ENCODE results near the gene ZNF580.

ZNF580 gene

DNA sequence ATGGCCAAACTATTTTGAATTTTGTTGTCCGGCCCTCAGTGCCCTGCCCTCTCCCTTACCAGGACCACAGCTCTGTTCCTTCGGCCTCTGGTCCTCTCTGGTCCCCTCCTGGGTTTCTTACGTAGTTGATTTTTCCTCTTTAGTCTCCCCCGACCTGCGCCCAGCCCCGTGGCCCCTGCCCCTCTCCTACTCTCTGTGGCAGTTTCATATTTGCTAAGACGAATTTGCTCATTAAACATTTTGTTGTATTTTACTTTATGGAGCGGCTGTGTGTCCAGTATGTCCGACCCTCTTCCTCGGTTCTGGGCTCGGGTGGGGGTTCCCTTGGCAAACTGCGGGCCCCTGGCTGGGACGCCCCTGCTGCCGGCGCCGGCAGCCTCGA, 33.6 kb downstream of the ZNF580 start:
- Histone ChIP-seq H3K27ac (peak overlapping the region; percentile 98), H4K20me1 (peaks cover 94% of the 10 kb centered on the region)

DNA sequence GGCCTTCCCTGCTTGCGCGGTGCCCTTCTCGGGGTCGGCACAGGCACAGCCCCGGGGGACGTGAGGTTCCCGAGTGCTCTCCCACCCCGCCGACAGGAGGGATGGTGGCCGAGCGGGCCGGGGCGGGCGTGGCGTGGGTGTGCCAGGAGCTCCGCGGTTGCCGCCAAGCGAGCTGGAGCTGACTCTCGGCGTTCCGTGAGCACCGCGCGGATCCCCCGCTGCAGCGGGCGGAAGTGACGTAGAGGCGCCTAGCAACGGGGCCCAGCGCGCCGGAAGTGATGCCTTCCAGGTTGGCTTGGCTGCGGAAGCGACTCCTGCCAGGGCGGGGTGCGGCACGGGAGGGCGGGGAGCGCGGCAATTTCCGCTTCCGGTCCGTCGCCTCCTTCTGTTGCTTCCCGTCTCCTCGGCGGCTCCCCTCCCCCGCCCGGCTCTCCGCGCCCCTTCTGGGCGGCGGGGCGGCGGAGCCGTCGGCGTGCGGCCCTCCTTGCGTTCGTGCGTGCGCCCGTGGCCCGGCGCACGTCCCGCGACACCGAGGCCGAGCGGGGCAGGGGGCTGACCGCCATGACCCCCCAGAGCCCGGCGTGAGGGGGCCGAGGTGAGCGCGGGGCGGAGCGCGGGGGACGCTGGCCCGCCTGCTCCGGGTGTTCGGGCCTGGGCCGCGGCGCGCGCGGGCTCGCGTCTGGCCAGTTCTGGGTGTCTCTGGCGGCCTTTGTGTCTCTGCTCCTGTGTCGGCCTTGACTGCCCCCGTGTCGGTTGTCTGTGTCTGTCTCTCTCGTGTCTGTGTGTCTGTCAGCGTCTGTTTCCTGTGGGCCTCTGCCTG, 34.2 kb downstream of the ZNF580 start, which contains the start of gene EPN1:
TSS of gene EPN1 (plus strand) at position 386 of the 820 bp plus-strand sequence. CDS start 3,402 bp downstream, outside the sequence.
- H3K4me1 ChIP-seq: peaks cover 81% of the 10 kb centered on the region
- H4K20me1 ChIP-seq: peaks cover 94% of the 10 kb centered on the region
- no peak for TF ChIP-seq Cebpa-rat (IDR thresholded peaks at IDR 0.05)
- H3K4me3 ChIP-seq: peak within 1 kb of the TSS; percentile 98
- H3K27ac ChIP-seq: peak within 1 kb of the TSS; percentile 98
- H3K4me2 ChIP-seq: peak within 1 kb of the TSS; percentile 98
- H3K36me3 ChIP-seq: peaks cover 52% of the 10 kb centered on the region
- peak within 1 kb of the TSS; percentile 99 for H3K9ac ChIP-seq
- no peaks in the 10 kb centered on the region for H3K9me3 ChIP-seq
- no peaks in the 10 kb centered on the region for H3K27me3 ChIP-seq

More for the DNA sequence above, 33.6 kb downstream of the ZNF580 start:
- peak overlapping the region; percentile 99 for H3K9ac ChIP-seq
- peaks cover 52% of the 10 kb centered on the region for H3K36me3 ChIP-seq
- H3K4me2 ChIP-seq: peak overlapping the region; percentile 98
- H3K4me3 ChIP-seq: peak overlapping the region; percentile 98
- no peak for TF ChIP-seq Cebpa-rat (IDR thresholded peaks at IDR 0.05)
- H3K27me3 ChIP-seq: no peaks in the 10 kb centered on the region
- peaks cover 75% of the 10 kb centered on the region for H3K4me1 ChIP-seq
- no peaks in the 10 kb centered on the region for H3K9me3 ChIP-seq

- Histone ChIP-seq H3K27me3 (no peaks in the 10 kb centered on the region), H3K27ac (peak overlapping the region; percentile 98), H4K20me1 (peaks cover 94% of the 10 kb centered on the region)
Measured at GRCh38 chr19:55675661-55676354, 35.0 kb downstream of the ZNF580 start.

GRCh38 chr19:55676383-55676782, 35.6 kb downstream of the ZNF580 start:
- H3K4me2 ChIP-seq: peak overlapping the region; percentile 98

More at GRCh38 chr19:55675661-55676354, 35.0 kb downstream of the ZNF580 start:
- no peak for TF ChIP-seq Cebpa-rat (IDR thresholded peaks at IDR 0.05)
- Histone ChIP-seq H3K4me2 (peak overlapping the region; percentile 98), H3K4me3 (peak overlapping the region; percentile 98), H3K36me3 (peaks cover 52% of the 10 kb centered on the region), H3K9me3 (no peaks in the 10 kb centered on the region), H3K9ac (peak overlapping the region; percentile 99), H3K4me1 (peaks cover 81% of the 10 kb centered on the region)

GRCh38 chr19:55676889-55677505, 36.2 kb downstream of the ZNF580 start:
- Histone ChIP-seq H3K9me3 (no peaks in the 10 kb centered on the region), H3K4me3 (peak overlapping the region; percentile 98), H3K27ac (peak overlapping the region; percentile 98), H3K4me1 (peaks cover 75% of the 10 kb centered on the region), H3K27me3 (no peaks in the 10 kb centered on the region), H3K9ac (peak overlapping the region; percentile 99), H4K20me1 (peaks cover 94% of the 10 kb centered on the region), H3K4me2 (peak overlapping the region; percentile 98), H3K36me3 (peaks cover 54% of the 10 kb centered on the region)
- no peak for TF ChIP-seq Cebpa-rat (IDR thresholded peaks at IDR 0.05)

More at GRCh38 chr19:55676383-55676782, 35.6 kb downstream of the ZNF580 start:
- Histone ChIP-seq H3K36me3 (peaks cover 53% of the 10 kb centered on the region), H3K27ac (peak overlapping the region; percentile 98), H4K20me1 (peaks cover 94% of the 10 kb centered on the region), H3K4me1 (peaks cover 81% of the 10 kb centered on the region), H3K9me3 (no peaks in the 10 kb centered on the region), H3K9ac (peak overlapping the region; percentile 99), H3K27me3 (no peaks in the 10 kb centered on the region), H3K4me3 (peak overlapping the region; percentile 98)
- TF ChIP-seq Cebpa-rat (IDR thresholded peaks at IDR 0.05): no peak

DNA sequence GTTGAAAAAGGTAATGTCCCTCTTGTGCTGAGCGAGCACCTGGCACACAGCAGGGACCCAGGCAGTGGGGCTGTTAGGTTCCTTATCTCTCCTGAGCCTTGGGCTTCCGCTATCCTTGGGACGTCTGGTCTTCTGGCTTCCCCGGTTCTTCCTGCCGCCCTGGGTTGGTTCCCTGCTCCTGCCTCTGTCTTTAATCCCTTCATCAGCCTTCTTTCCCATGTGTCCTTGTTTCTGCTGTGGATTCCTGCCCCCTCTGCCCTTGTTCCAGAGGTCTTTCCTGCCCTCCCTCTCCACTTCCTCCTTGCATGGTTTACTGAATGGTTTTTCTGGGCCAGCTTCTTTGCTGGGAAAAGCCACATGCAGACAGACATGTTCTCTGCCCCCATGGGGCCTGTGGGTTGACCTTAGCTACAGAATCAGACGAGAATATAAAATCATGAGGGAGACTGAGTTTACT, 36.8 kb downstream of the ZNF580 start:
- H4K20me1 ChIP-seq: peaks cover 94% of the 10 kb centered on the region
- H3K4me2 ChIP-seq: peak overlapping the region; percentile 98
- H3K27ac ChIP-seq: peak overlapping the region; percentile 98
- peak overlapping the region; percentile 98 for H3K4me3 ChIP-seq
- peaks cover 69% of the 10 kb centered on the region for H3K4me1 ChIP-seq
- peaks cover 55% of the 10 kb centered on the region for H3K36me3 ChIP-seq
- H3K9ac ChIP-seq: peak overlapping the region; percentile 99
- H3K9me3 ChIP-seq: no peaks in the 10 kb centered on the region
- TF ChIP-seq Cebpa-rat (IDR thresholded peaks at IDR 0.05): no peak
- H3K27me3 ChIP-seq: no peaks in the 10 kb centered on the region

GRCh38 chr19:55678121-55678671, 37.4 kb downstream of the ZNF580 start:
- peak overlapping the region; percentile 98 for H3K4me2 ChIP-seq

DNA sequence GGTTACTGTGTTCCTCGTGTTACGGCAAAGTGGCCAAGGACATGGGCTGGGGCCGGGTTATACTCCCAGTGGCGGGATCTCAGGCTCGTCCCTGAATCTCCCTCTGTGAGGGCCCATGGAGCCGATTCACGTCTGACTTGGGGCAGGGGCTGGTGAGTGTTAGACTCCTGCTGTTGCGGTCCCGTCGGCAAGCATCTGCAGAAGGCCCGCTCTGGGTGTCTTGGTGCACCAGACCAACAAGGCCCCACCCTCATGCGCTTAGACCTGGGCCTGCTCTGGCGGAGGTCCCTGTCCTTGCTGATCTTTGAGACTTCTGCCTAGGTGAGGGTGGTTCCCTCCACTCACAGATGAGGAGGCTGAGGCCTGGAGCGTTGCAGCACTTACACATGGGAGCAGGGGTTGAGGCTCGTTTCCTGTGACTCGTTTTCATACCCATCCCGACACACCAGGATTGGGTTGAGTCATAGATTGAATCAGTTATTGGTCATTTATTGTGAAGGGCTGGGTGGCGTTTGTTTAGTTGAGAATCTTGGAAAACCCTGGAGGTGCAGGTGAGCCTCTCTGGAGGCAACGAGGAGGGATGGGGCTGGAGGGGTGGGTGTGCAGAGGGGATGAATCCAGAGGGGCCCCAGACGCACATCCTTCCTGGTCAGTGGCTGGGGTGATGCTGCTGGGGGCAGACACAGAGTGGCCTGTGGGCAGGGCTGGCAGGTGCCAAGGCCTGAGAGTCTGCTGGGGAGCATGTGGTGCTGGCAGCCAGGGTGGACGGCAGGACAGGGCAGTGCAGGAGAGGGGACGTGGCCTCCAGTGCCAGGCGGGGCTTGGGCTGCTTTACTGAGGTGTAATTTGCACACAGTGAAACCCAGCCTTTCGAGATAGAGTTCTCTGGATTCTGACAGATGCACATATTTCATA, 38.8 kb downstream of the ZNF580 start:
- peaks cover 96% of the 10 kb centered on the region for H4K20me1 ChIP-seq
- H3K4me2 ChIP-seq: peak overlapping the region; percentile 98
- no peaks in the 10 kb centered on the region for H3K9me3 ChIP-seq
- H3K9ac ChIP-seq: peak overlapping the region; percentile 66
- H3K36me3 ChIP-seq: peaks cover 63% of the 10 kb centered on the region
- H3K4me3 ChIP-seq: no peak overlapping the region
- TF ChIP-seq Cebpa-rat (IDR thresholded peaks at IDR 0.05): no peak
- peak overlapping the region; percentile 98 for H3K27ac ChIP-seq
- peaks cover 60% of the 10 kb centered on the region for H3K4me1 ChIP-seq
- H3K27me3 ChIP-seq: no peaks in the 10 kb centered on the region

More at GRCh38 chr19:55678121-55678671, 37.4 kb downstream of the ZNF580 start:
- H4K20me1 ChIP-seq: peaks cover 94% of the 10 kb centered on the region
- peaks cover 55% of the 10 kb centered on the region for H3K36me3 ChIP-seq
- TF ChIP-seq Cebpa-rat (IDR thresholded peaks at IDR 0.05): no peak
- peak overlapping the region; percentile 98 for H3K4me3 ChIP-seq
- no peaks in the 10 kb centered on the region for H3K9me3 ChIP-seq
- H3K27me3 ChIP-seq: no peaks in the 10 kb centered on the region
- H3K27ac ChIP-seq: peak overlapping the region; percentile 98
- peaks cover 64% of the 10 kb centered on the region for H3K4me1 ChIP-seq
- H3K9ac ChIP-seq: peak overlapping the region; percentile 99
